Measurements from ENCODE around the gene HAGH.
"Not testable (repeated sequence)": the region's sequence is repeated elsewhere in the genome, so short reads cannot be mapped to it uniquely, and the experiment has no call there.

The HAGH gene

DNA sequence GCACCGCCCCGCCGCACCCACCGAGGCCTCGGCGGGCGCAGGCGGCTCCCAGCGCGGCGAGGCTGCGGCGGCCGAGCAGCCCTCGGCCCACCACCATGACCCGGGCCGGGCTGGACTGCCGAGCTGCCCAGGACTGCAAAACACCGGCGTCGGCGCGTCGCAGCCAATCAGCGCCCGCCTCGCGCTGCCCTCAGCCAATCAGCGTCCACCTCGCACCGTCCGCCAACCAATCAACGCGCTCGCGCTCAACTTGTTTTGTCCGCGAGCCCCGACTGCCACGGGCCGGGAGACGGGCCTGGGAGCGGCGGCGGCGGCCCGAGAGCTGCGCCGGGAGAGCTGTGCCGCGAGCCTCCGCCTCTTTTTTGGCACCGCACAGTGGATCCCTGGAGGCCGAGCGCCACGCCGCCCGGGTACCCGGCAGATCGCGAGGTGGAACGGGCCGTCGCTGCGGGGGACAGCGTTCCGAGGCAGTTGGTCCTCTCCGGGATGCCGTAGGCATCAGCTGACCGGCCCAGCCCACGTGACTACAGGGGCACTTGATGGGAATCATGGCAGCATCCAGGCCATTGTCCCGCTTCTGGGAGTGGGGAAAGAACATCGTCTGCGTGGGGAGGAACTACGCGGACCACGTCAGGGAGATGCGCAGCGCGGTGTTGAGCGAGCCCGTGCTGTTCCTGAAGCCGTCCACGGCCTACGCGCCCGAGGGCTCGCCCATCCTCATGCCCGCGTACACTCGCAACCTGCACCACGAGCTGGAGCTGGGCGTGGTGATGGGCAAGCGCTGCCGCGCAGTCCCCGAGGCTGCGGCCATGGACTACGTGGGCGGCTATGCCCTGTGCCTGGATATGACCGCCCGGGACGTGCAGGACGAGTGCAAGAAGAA is at the start of gene HAGH, which contains the start of gene FAHD1:
TSS of gene HAGH (minus strand) at position 135 of the 883 bp plus-strand sequence. CDS start at position 97, 38 bp downstream.
TSS of gene FAHD1 (plus strand) at position 516 of the 883 bp plus-strand sequence. CDS start at position 549, 33 bp downstream.
- DNase-seq (ENCODE audit: low read depth in 2 of 3, low spot score in 2 of 3): peak; percentile 80 to 90 (median 84)

DNA sequence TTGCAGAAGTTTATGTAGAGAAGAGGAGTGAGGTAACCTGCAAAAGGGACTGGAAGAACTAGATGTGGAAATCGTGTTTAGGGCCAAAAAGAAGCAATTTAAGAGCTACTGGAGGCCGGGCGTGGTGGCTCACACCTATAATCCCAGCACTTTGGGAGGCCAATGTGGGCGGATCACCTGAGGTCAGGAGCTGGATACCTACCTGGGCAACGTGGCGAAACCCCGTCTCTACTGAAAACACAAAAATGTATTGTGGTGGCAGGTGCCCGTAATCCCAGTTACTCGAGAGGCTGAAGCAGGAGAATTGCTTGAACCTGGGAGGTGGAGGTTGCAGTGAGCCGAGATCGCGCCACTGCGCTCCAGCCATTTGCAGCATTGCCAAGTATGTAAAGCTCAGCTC is 49.4 kb upstream of the HAGH start:
- DNase-seq (ENCODE audit: low read depth in 2 of 3, low spot score in 2 of 3): not testable (repeated sequence)

DNA sequence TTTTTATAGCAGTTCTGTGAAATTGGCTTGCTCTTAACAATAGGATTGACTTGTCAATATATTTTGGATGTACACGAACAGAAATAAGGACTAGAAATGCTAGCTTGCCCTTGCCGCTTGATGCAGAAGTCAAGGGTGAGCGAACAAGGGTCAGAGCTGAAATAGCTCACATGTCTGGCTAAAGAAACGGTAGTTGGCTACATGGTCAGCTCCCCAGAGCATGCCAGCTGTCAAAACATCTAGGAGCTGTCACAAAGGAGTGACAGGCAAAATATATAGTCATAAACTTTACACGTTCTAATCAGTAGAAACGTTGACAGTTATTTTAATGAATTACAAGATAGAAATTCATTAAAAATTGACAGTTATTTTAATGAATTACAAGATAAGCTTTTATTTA is 48.2 kb upstream of the HAGH start:
- DNase-seq (ENCODE audit: low read depth in 2 of 3, low spot score in 2 of 3): no peak

DNA sequence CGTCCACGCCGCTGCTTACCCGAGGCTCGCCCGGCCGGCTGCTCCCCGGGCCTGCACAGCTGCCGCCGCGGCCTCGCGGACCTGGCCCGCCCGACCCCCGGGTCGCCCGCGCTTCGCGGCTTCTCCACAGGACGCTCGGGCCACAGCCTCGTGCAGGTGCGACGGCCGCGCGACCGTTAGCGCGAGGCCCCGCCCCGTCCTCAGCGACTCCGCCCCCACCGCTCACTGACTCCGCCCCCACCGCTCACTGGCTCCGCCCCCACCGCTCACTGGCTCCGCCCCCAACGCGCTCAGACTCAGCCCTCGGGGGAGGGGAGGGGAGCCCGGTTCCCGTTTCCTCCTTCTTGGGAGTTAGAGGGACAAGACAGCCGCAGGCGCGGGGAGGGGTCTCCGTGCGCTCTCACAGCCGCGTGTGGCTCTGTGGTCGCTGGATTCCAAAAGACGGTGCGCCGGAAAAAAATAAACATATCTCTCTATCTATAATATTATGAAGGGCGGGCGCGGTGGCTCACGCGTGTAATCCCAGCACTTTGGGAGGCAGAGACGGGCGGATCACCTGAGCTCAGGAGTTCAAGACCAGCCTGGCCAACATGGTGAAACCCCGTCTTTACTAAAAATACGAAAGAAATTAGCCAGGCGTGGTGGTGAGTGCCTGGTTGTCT is 45.5 kb upstream of the HAGH start, which contains the start of gene MEIOB:
TSS of gene MEIOB (minus strand) at position 191 of the 662 bp plus-strand sequence. CDS start 3,989 bp downstream, outside the sequence.
- peak in 2 of 3 experiments; percentile 21 to 54 for DNase-seq (ENCODE audit: low read depth in 2 of 3, low spot score in 2 of 3)

DNA sequence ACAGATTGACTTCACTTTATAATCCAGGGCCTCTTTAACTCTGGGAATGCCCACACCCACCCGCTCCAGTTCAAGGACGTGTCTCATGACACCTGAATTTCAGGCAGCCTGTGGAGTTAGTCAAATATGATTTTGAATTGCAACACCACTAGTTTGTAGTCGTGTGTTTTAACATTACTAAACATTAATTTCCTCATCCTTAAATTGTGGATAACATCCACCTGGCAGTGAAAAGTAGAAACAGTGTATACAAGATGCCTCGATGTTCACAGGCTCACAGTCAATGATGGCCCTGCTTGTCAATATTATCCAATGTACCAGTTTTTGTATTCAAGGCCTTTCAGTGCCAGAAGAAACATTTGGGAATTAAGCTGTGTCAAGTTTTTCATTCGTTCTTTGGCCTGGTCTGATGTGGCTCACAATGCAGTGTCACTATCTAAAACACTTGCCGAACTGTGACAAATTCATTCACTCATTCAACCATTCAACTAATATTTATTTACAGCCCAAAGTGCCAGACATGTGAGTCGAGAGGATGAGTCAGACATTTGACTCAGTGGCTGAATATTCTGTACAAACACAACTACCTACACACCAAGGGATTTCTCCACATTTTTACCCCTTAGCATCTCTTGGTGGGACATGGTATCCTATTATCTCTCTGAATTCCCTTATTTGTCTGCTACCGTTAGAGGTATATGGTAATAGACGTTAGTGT is 43.9 kb upstream of the HAGH start:
- no peak for DNase-seq (ENCODE audit: low read depth in 2 of 3, low spot score in 2 of 3)

DNA sequence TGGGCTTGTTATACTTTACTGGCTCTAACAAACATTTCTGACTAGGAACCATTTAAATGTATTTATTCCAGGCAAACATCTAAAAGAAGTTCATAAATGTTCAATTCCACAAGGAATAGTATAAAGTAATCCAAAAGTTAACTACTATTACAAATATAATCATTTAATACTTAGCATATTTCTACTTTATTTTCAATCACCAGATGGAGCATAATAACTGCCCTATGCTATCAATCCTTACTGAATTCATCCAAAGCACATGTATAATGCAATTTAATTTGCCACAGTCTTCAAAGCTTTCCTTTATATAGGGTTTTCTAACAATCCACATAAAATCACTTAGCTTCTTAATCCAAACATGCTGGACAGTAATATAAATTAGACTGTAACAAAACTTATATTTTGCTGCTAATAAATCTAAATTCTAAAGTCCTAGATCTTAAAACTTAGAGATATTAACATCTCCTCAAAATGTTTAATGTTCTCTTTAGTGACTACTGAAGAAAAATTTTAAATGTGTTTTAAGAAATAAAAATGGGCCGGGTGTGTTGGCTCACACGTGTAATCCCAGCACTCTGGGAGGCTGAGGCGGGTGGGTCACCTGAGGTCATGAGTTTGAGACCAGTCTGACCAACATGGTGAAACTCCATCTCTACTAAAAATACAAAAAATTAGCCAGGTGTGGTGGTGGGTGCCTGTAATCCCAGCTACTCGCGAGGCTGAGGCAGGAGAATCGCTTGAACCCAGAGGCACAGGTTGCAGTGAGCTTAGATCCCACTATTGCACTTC is 39.5 kb upstream of the HAGH start:
- no peak for DNase-seq (ENCODE audit: low read depth in 2 of 3, low spot score in 2 of 3)

DNA sequence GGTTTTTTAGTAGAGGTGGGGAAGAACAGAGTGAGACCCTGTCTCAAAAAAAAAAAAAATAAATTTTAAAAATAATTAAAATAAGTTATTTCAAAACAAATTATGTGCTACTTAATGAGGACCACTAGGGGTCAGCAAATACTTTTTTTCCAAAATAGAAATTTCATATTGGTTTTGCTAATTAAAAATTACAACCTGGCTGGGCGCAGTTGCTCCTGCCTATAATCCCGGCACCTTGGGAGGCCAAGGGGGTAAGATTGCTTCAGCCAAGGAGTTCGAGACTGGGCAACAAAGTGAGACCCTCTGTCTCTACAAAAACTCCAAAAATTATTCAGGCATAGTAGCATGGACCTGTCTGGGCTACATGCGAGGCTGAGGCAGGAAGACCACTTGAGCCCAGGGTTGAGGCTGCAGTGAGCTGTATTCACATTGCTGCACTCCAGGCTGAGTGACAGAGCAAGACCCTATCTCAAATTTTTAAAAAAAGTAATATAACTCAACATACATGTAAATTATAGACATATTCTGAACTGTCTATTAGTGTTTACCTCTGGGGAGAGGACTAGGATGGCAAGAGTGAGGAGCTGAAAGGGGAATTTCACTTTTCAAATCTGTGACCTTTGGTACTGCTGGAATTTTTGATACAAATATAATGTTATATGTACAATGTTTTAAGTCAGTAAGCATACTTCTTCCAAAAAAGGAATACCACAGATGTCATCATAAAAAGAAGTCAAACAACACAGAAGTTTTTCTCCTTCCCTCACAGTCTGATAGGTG is 37.2 kb upstream of the HAGH start:
- DNase-seq (ENCODE audit: low read depth in 2 of 3, low spot score in 2 of 3): no peak

DNA sequence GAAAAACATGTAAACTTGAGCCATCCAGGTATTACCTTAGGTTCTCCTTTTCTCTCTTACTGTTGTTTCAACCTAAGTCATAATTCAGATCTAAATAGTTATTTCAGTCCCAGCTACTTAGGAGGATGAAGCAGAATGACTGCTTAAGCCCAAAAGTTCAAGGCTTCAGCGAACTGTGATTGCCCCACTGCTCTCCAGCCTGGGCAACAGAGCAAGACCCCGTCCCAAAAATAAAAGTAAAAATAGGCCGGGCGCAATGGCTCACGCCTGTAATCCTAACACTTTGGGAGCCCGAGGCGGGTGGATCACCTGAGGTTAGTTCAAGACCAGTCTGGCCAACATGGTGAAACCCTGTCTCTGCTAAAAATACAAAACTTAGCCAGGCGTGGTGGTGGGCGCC is 35.8 kb upstream of the HAGH start:
- DNase-seq (ENCODE audit: low read depth in 2 of 3, low spot score in 2 of 3): no peak

DNA sequence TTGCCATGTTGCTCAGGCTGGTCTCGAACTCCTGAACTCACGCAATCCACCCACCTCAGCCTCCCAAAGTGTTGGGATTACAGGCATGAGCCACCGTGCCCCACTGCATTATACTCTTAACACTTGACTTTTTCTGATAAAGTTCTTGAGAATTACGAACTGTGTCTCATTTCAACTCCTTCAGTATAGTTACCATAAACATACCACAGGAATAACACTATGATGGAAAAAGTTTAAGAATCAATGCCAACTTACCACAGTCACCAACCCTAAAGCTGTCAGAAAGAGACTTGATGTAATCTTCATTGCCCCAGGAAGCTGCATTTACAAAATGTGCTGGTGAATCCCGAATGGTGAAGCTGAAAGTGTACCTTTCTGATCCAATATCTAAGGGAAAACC is 35.1 kb upstream of the HAGH start:
- DNase-seq (ENCODE audit: low read depth in 2 of 3, low spot score in 2 of 3): no peak

DNA sequence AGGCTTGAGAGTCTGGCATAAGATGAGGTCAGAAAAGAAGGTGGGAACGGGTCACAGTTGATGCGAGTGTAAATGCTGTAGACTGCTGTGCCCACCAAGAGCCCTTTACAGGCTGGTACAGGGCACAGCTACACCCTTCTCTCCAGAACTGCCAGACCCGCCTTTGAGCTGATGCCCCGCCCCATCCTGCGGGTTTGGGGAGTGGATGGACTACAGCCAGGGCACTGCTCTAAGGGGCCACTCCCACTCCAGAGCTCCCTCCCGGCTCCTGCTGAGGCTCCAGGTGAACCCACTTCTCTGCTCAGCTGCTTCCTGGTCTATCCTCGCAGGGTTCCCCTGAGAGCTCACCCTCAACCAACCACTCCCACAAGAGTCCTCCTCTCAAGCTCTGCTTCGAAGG is 33.0 kb upstream of the HAGH start:
- DNase-seq (ENCODE audit: low read depth in 2 of 3, low spot score in 2 of 3): no peak

DNA sequence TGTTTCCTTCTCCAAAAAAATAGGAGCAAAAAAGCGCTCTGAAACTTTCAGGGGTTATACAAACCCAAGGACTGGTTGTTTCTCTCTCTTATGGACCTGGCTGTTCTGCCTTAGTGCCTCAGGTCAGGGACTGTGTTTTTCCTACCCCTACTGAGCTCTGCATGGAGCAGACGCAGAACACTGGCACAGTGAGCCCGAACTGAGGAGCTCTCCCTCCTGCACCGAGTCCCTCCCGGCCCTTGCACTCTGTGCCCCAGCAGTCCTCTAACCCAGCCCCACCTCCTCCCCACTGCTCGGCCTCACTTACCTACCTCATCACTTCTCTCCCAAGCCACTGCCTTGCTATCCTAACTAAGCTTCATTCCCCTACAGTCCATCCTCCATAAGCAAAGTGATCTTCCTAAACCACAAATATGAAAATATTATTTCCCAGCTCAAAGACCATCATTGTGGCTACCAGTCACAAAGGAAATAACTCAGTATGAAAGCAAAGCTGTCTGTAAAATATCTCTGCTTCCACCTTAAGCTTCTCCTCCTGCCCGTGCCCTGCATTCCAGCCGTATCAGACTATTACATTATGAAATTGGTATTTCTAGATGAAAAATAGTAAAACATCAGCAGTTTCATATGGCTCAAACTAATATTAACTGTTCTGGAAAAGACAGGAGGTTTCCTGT is 31.7 kb upstream of the HAGH start:
- DNase-seq (ENCODE audit: low read depth in 2 of 3, low spot score in 2 of 3): no peak

DNA sequence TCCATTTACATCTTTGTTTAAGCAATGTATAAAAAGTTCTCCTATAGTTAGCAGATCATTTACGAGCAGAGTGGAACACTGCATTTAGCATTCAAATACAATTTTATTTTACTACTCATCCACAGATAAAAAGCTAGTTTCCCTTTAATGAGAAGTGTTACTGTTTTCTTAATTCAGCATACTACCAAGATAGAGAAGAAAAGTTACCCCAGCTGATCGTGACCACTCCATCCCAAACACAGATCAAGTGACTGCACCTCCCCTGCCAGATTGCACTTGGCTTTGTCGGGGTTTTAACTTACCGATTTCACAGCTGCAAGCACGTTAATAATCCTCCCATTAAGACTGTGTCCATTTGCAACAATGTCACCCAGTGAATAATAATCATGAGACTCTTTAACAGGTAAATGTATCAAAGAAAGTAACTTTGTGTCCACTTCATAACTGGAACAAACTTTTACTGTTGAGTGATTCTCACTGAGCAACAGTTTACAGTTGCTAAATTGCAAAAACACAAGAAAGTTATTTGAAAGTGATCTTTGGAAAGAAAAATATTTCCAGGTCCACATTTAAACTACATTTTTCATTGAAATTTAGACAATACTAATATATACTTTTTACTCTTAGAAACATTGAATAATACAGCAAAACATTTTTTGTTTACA is 30.9 kb upstream of the HAGH start:
- DNase-seq (ENCODE audit: low read depth in 2 of 3, low spot score in 2 of 3): no peak

DNA sequence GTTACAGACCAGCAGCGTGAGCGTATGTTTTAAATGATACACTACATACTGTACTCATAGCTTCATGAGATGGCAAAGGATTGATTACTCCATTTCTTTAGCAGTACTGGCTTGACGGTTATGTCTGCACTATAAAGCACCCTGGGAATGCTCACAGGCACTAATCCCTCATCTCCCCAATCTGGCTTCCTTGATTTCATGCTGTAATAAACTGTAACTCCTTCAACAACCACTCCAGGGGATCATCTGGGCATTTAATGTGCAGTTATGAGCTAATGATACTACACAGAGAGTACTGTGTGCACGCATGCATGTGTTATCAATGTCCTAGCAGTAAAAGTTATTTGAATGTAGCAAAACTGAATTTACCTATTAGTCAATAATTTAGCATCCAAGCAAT is 25.2 kb upstream of the HAGH start:
- DNase-seq (ENCODE audit: low read depth in 2 of 3, low spot score in 2 of 3): no peak

DNA sequence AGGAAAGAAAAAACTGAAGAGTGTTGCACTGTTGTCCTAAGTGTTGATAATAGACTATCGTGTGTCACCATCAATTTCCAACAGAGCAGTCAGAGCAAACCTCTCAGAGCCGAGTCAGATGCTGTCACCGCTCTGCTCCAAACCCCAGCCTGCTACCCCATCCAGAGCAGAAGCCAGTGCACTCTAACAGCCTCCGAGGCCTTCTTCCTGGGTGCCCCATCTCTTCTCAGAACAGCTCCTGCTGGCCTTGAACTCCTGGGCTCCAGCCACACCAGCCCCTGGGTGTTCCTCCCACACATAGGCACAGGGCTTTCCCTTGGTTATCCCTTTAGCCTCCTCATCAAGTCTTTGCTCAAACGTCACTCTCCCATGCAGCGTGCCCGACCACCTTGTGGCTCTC is 24.4 kb upstream of the HAGH start:
- DNase-seq (ENCODE audit: low read depth in 2 of 3, low spot score in 2 of 3): no peak

DNA sequence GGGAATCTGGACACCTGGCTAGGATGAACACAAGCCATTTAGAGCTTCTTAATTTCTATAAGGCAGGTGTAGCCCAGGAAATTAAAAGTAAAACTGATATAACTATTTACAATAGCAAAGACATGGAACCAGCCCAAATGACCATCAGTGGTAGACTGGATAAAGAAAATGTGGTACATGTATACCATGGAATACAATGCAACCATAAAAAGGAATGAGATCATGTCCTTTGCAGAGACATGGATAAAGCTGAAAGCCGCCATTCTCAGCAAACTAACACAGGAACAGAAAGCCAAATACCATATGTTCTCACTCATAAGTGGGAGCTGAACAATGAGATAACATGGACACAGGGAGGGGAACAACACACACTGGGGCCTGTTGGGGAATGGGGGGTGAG is 19.8 kb upstream of the HAGH start:
- DNase-seq (ENCODE audit: low read depth in 2 of 3, low spot score in 2 of 3): no peak

DNA sequence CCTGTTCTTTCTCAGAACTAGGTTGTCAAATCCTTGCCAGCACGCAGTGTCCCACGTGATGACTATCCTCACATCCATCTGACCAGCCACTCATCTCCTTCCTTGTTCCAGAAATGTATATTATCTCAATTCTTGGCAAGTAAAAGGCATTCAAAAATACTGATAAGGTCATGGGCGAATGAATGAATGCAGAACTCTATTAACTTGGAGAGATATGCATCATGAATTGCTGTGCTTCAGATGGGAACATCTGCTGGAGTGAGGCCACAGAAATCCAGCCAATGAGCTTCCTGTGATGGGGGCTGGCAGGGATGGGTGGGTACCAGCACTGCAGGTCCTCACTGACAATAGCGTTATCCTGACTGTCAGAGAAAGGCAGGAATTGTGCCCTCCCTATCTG is 19.4 kb upstream of the HAGH start:
- no peak for DNase-seq (ENCODE audit: low read depth in 2 of 3, low spot score in 2 of 3)

DNA sequence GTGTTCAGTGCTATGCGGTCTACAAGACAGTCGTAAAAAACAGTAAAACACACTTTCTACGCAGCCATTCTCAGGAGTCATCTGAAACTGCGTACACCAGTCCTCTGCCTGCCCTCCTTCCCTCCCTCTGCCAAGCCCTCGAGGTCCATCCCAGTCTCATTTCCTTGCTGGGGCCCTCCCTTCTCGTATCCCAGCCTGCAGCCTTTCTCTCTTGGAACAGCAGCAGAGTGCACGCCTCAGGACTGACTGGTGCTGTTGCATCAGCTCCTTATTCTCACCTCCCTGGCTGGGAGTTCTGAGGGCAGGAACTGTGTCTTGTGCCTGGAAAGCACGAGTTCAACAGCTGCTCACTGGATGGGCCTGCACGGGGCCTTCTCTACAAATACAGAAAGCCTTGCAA is 12.9 kb upstream of the HAGH start:
- DNase-seq (ENCODE audit: low read depth in 2 of 3, low spot score in 2 of 3): no peak

DNA sequence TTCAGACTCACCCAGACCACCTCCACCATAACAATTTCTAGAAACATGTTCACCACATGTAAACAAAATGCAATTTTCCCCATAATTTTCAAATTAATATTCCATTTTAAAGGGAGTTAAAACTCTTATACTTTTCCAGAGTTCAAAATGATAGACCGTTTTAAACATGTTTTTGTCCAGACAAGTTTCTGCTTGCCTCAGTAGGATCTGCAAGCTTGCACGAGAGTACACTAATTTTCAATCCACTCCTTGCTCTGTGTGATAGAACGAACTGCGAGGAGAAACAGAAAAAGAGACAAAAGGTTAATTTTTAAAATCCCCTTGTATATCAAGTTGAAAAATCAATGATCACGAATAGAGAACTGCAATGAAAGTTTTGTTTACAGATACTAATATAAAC is 7.5 kb upstream of the HAGH start:
- DNase-seq (ENCODE audit: low read depth in 2 of 3, low spot score in 2 of 3): no peak
